Heart right ventricle (tissue), 16 donors: Measurements from ENCODE around the gene UNC13B. TPM values are rescaled to one million over a fixed set of nuclear protein-coding genes. Genes with fewer than 3 reads are reported as not detected.

Experiments used
- ATAC-seq, 8 donors: fragments of 200-7000 bp; cut with Tn5 transposase; one replicate each; pipeline ENCODE4 v1.9.1; 2020; ENCODE audit warnings: mild to moderate bottlenecking in 8 of 8, moderate library complexity in 8 of 8, moderate number of reproducible peaks in 1 of 8
- DNase-seq, 2 donors: peaks; one replicate each; pipeline ENCODE4 v3.0.0-alpha.2; 2020
- H3K27ac ChIP-seq, 10 donors: fragments of 200-600 bp; sonication (generic) in 2 of 10; one replicate each; pipeline versions ENCODE4 v1.5.0 to v1.8.0; 2020 to 2022; ENCODE audit warnings: mild to moderate bottlenecking in 3 of 10
- H3K27me3 ChIP-seq, 7 donors: fragments of 200-600 bp; one replicate each; pipeline ENCODE4 v1.8.0; 2021 to 2022; ENCODE audit warnings: mild to moderate bottlenecking in 2 of 7
- H3K36me3 ChIP-seq, 9 donors: fragments of 200-600 bp; sonication (generic) in 1 of 9; one replicate each; pipeline versions ENCODE4 v1.5.0 to v1.8.0; 2020 to 2022; ENCODE audit warnings: mild to moderate bottlenecking in 2 of 9
- H3K4me1 ChIP-seq, 9 donors: fragments of 200-600 bp; sonication (generic) in 1 of 9; one replicate each; pipeline versions ENCODE4 v1.5.0 to v1.8.0; 2020 to 2022; ENCODE audit warnings: mild to moderate bottlenecking in 4 of 9
- H3K4me3 ChIP-seq, 10 donors: fragments of 200-600 bp; sonication (generic) in 2 of 10; one replicate each; pipeline versions ENCODE4 v1.5.0 to v1.8.0; 2020 to 2022; ENCODE audit warnings: mild to moderate bottlenecking in 7 of 10, moderate library complexity in 2 of 10
- H3K9me3 ChIP-seq, 11 donors: fragments of 200-600 bp in 10 of 11; sonication (generic) in 2 of 11; one replicate each; pipeline versions ENCODE4 v1.5.0 to v1.8.0; 2013 to 2022; ENCODE audit warnings: mild to moderate bottlenecking in 2 of 11, control low read depth in 1 of 11, moderate library complexity in 1 of 11
- CTCF ChIP-seq, 9 donors: fragments of 200-600 bp; sonication (generic) in 2 of 9; IDR thresholded peaks; one replicate each; pipeline versions ENCODE4 v1.5.0 to v1.8.0; 2021 to 2022; ENCODE audit warnings: antibody characterized with exemption in 9 of 9, mild to moderate bottlenecking in 5 of 9, moderate library complexity in 1 of 9
- WGBS, 2 donors: extraction: QIAGEN DNeasy Blood & Tissue Kit; methylation state at CpG; one replicate each; pipeline ENCODE4 v1.1.7; 2013; ENCODE audit warnings: inconsistent platforms in 1 of 2; 5-methylcytosine and 5-hydroxymethylcytosine counted together
- intact Hi-C, 10 donors: fragments of 100-400 bp; cut with DNase I; formaldehyde crosslinking; loops; one replicate each; pipeline versions ENCODE4 v1.11.1 to v1.14.2; 2022
- polyA plus RNA-seq, 2 donors: library from polyadenylated mRNA; stranded (reverse); fragments of 200-250 nt; gene quantifications; one replicate each; pipeline ENCODE4 v1.2.3, GENCODE V29; 2013
- total RNA-seq, 10 donors: library from RNA; stranded (reverse); fragmentation: NEBNext Ultra II Directional in 3 of 10; extraction: Animal tissue kit (Norgen Biotek cat#: 25700) in 3 of 10; gene quantifications; one replicate each; pipeline versions ENCODE4 v1.2.1 to v1.2.4, GENCODE V29; 2021 to 2023
- donor health status: Arrhythmogenic right ventricular cardiomyopathy.
- donor health status: ischemic (EF 13 %, LVEDD 7.1; RV severe dilation, severe dysfunction).
- donor health status: healthy with polysubstance abuse.
- donor health status: DM: no; HTN: yes; CAD: no.
- donor health status: DM: no; HTN: no; CAD: no.
- donor health status: ischemic (EF 25% LVEDD 6.9; RV normal size, moderate dysfunction).
- donor health status: ischemic (EF 25% LVEDD 5.7; RV mildly dilated, moderate dysfunction).
- donor health status: healthy.
- donor health status: DM: yes; HTN: yes; CAD: no.
- donor health status: Ischemic cardiomyopathy.
- donor health status: ischemic (EF 35%, LVEDD 5.7; RV mildly dilated, moderate dysfunction).
- donor health status: nonischemic (EF 11% LVEDD 7.7; RV severe dilation, severe dysfunction).
- donor health status: DM: yes; HTN: yes; CAD: no.
- donor health status: PGD.
- donor health status: ischemic (EF 29% LVEDD 5.4; RV normal size, mild dysfunction).
- donor health status: nonischemic (EF 23%, LVEDD 6.1; RV moderate dilation, normal function).

UNC13B gene
- total and polyA plus RNA-seq, 12 donors, result 13.1 to 27.1 (median 18.9) TPM

- no peak for TF ChIP-seq CTCF (IDR thresholded peaks at IDR 0.05)
- no peaks in the 10 kb centered on the region for H3K27me3 ChIP-seq
- H3K9me3 ChIP-seq, result no peaks in the 10 kb centered on the region
- no peak for DNase-seq
- H3K4me3 ChIP-seq, result no peak overlapping the region
- H3K27ac ChIP-seq, result no peak overlapping the region
- WGBS, 2 donors, result 82 to 89% methylated on average over 1 of the region's 1 CpG
- no peaks in the 10 kb centered on the region for H3K36me3 ChIP-seq
- no peak for ATAC-seq
- intact Hi-C loops, result no loop called here
- peaks cover 0 to 10% (median 4%) of the 10 kb centered on the region in 9 donors for H3K4me1 ChIP-seq
Measured at GRCh38 chr9:35285731-35286130, 123.9 kb downstream of the UNC13B start.

GRCh38 chr9:35286381-35286780 lies 124.6 kb downstream of the UNC13B start:
- Histone ChIP-seq H3K9me3 (no peaks in the 10 kb centered on the region), H3K4me1 (peaks cover 0 to 10% (median 4%) of the 10 kb centered on the region in 9 donors), H3K27ac (no peak overlapping the region), H3K4me3 (no peak overlapping the region), H3K27me3 (no peaks in the 10 kb centered on the region), H3K36me3 (no peaks in the 10 kb centered on the region)
- WGBS, 2 donors, result 95 to 100% methylated on average over 1 of the region's 1 CpG
- TF ChIP-seq CTCF (IDR thresholded peaks at IDR 0.05), result no peak
- no peak for ATAC-seq
- intact Hi-C loops, result no loop called here
- no peak for DNase-seq

- H3K27ac ChIP-seq, result no peak overlapping the region
- H3K36me3 ChIP-seq, result no peaks in the 10 kb centered on the region
- intact Hi-C loops, result no loop called here
- H3K27me3 ChIP-seq, result no peaks in the 10 kb centered on the region
- no peaks in the 10 kb centered on the region for H3K9me3 ChIP-seq
- no peak for DNase-seq
- WGBS, 2 donors, result 93 to 94% methylated on average over 3 of the region's 3 CpGs
- ATAC-seq, result no peak
- H3K4me1 ChIP-seq, result peaks cover 0 to 15% (median 4%) of the 10 kb centered on the region in 9 donors
- TF ChIP-seq CTCF (IDR thresholded peaks at IDR 0.05), result no peak
- no peak overlapping the region for H3K4me3 ChIP-seq
Measured at GRCh38 chr9:35287987-35288632, 126.3 kb downstream of the UNC13B start.

GRCh38 chr9:35288778-35289177 lies 127.0 kb downstream of the UNC13B start:
- no peaks in the 10 kb centered on the region for H3K27me3 ChIP-seq
- no peak overlapping the region for H3K27ac ChIP-seq
- intact Hi-C loops, result no loop called here
- no peak for TF ChIP-seq CTCF (IDR thresholded peaks at IDR 0.05)
- no peaks in the 10 kb centered on the region for H3K36me3 ChIP-seq
- ATAC-seq (no peak), DNase-seq (no peak)
- no peak overlapping the region for H3K4me3 ChIP-seq
- peaks cover 0 to 15% (median 4%) of the 10 kb centered on the region in 9 donors for H3K4me1 ChIP-seq
- 97% methylated on average over 1 of the region's 1 CpG for WGBS, 2 donors
- H3K9me3 ChIP-seq, result no peaks in the 10 kb centered on the region
